IMR-90 (cell line): ENCODE measurements around the gene FHDC1. TPM values are rescaled to one million over a fixed set of nuclear protein-coding genes. Genes with fewer than 3 reads are reported as not detected.

Source experiments
- ATAC-seq: fragments of 200-7000 bp; cut with Tn5 transposase; 2 replicates; pipeline ENCODE4 v1.9.1; 2020; ENCODE audit warnings: low read depth, mild to moderate bottlenecking, moderate library complexity
- Bru-seq: library from RNA; stranded (reverse); fragments of 400-500 nt; gene quantifications from one replicate; lab custom pipeline; 2021; lab: Mats Ljungman, UMichigan
- BruChase-seq, 2 experiments: library from RNA; stranded (reverse); fragments of 400-500 nt; gene quantifications; one replicate each; lab custom pipeline; 2021; lab: Mats Ljungman, UMichigan
- BruUV-seq: library from RNA; stranded (reverse); fragments of 400-500 nt; replicated peaks from 2 replicates; lab custom pipeline; 2021; lab: Mats Ljungman, UMichigan
- CTCF ChIA-PET: fragments of 300-600 bp; formaldehyde crosslinking; extraction: SDS; loops from one replicate; lab custom pipeline; 2021; ENCODE audit warnings: antibody characterized with exemption; lab: Yijun Ruan, JAX
- POLR2A ChIA-PET: fragments of 300-600 bp; sonication (Branson Sonifier 250); formaldehyde crosslinking; loops from one replicate; lab custom pipeline; 2022; ENCODE audit warnings: antibody characterized with exemption; ENCODE audit not compliant: unreplicated experiment; lab: Charles Lee
- DNase-seq: peaks from one replicate; pipeline ENCODE4 v3.0.0; 2013
- H2AFZ ChIP-seq: replicated peaks from 2 replicates; pipeline ENCODE3; 2013; ENCODE audit warnings: low read length, mild to moderate bottlenecking; ENCODE audit not compliant: poor library complexity
- H2AK5ac ChIP-seq: 2 replicates; pipeline ENCODE4 v1.6.1; 2013; ENCODE audit warnings: low read depth, low read length, inconsistent platforms
- H2AK9ac ChIP-seq: replicated peaks from 2 replicates; pipeline ENCODE3; 2013; ENCODE audit warnings: mild to moderate bottlenecking, low read depth, low read length, moderate library complexity; ENCODE audit not compliant: poor library complexity
- H2BK120ac ChIP-seq: 2 replicates; pipeline ENCODE4 v1.6.1; 2013; ENCODE audit warnings: low read depth, low read length, inconsistent platforms
- H2BK15ac ChIP-seq: 3 replicates; pipeline ENCODE4 v1.6.1; 2013; ENCODE audit warnings: low read depth, low read length, inconsistent platforms
- H2BK20ac ChIP-seq: 2 replicates; pipeline ENCODE4 v1.6.1; 2013; ENCODE audit warnings: low read depth, mild to moderate bottlenecking, inconsistent platforms, low read length, moderate library complexity
- H2BK5ac ChIP-seq: 2 replicates; pipeline ENCODE4 v1.6.1; 2013; ENCODE audit warnings: mild to moderate bottlenecking, low read depth, low read length, inconsistent platforms; ENCODE audit not compliant: poor library complexity, severe bottlenecking
- H3K14ac ChIP-seq: replicated peaks from 2 replicates; pipeline ENCODE4 v1.6.1; 2013; ENCODE audit warnings: low read depth, low read length, inconsistent platforms
- H3K18ac ChIP-seq: 2 replicates; pipeline ENCODE4 v1.6.1; 2013; ENCODE audit warnings: low read depth, low read length, control low read depth
- H3K23ac ChIP-seq: 2 replicates; pipeline ENCODE4 v1.6.1; 2013; ENCODE audit warnings: low read depth, low read length, inconsistent platforms
- H3K27ac ChIP-seq: 2 replicates; pipeline ENCODE4 v1.5.1; 2013; ENCODE audit warnings: mild to moderate bottlenecking, control low read depth, low read length; ENCODE audit not compliant: insufficient read depth
- H3K27me3 ChIP-seq: 2 replicates; pipeline ENCODE4 v1.6.1; 2013; ENCODE audit warnings: low read length; ENCODE audit not compliant: control insufficient read depth, insufficient read depth
- H3K36me3 ChIP-seq: 2 replicates; pipeline ENCODE4 v1.6.1; 2013; ENCODE audit warnings: low read length, mixed read lengths; ENCODE audit not compliant: control insufficient read depth, insufficient read depth
- H3K4ac ChIP-seq: 2 replicates; pipeline ENCODE4 v1.6.1; 2013; ENCODE audit warnings: low read depth, low read length, inconsistent platforms
- H3K4me1 ChIP-seq: 2 replicates; pipeline ENCODE4 v1.6.1; 2013; ENCODE audit warnings: low read length, mixed read lengths; ENCODE audit not compliant: control insufficient read depth, insufficient read depth
- H3K4me2 ChIP-seq: 2 replicates; pipeline ENCODE4 v1.6.1; 2013; ENCODE audit warnings: low read depth, mild to moderate bottlenecking, control low read depth, low read length, moderate library complexity
- H3K4me3 ChIP-seq: 2 replicates; pipeline ENCODE4 v1.5.1; 2013; ENCODE audit warnings: low read depth, mild to moderate bottlenecking, control low read depth, low read length, moderate library complexity; ENCODE audit not compliant: insufficient read depth
- H3K56ac ChIP-seq: 2 replicates; pipeline ENCODE4 v1.6.1; 2013; ENCODE audit warnings: low read length, inconsistent platforms; ENCODE audit not compliant: insufficient read depth; ENCODE audit errors: extremely low read depth
- H3K79me1 ChIP-seq, 2 experiments: 2 replicates each; pipeline ENCODE4 v1.6.1; 2013; ENCODE audit warnings: low read length in 2 of 2, inconsistent platforms in 1 of 2, low read depth in 1 of 2
- H3K9ac ChIP-seq: 2 replicates; pipeline ENCODE4 v1.6.1; 2013; ENCODE audit warnings: low read depth, low read length, control low read depth
- H3K9me1 ChIP-seq: 2 replicates; pipeline ENCODE4 v1.6.1; 2013; ENCODE audit warnings: low read length, inconsistent platforms; ENCODE audit not compliant: insufficient read depth
- H3K9me3 ChIP-seq: 2 replicates; pipeline ENCODE4 v1.6.1; 2013; ENCODE audit warnings: low read length; ENCODE audit not compliant: control insufficient read depth, insufficient read depth
- H4K20me1 ChIP-seq: 2 replicates; pipeline ENCODE4 v1.6.1; 2013; ENCODE audit warnings: low read length, inconsistent platforms; ENCODE audit not compliant: insufficient read depth
- H4K5ac ChIP-seq: 2 replicates; pipeline ENCODE4 v1.6.1; 2013; ENCODE audit warnings: mild to moderate bottlenecking, low read depth, low read length, control low read depth
- H4K8ac ChIP-seq, 2 experiments: 2 replicates each; pipeline ENCODE4 v1.6.1; 2013; ENCODE audit warnings: low read depth in 2 of 2, low read length in 2 of 2, control low read depth in 1 of 2, inconsistent platforms in 1 of 2
- H4K91ac ChIP-seq: 2 replicates; pipeline ENCODE4 v1.6.1; 2013; ENCODE audit warnings: low read depth, low read length, inconsistent platforms; ENCODE audit not compliant: insufficient read depth
- MXI1 ChIP-seq: IDR thresholded peaks from 2 replicates; pipeline ENCODE4 v1.6.1; 2012; ENCODE audit warnings: low read depth, mild to moderate bottlenecking, low read length, moderate library complexity, borderline replicate concordance
- WGBS, 2 experiments: methylation state at CpG; one replicate each; pipeline versions ENCODE4 v1.1.5 to v1.1.7; 2013; ENCODE audit warnings: missing lambda C conversion rate in 2 of 2; ENCODE audit not compliant: insufficient read length in 1 of 2; ENCODE audit errors: extremely low coverage in 2 of 2; 5-methylcytosine and 5-hydroxymethylcytosine counted together
- dilution Hi-C: fragments of 300-500 bp; cut with HindIII; formaldehyde crosslinking; loops from one replicate; pipeline ENCODE4 v1.14.3; 2018; ENCODE audit warnings: low sequenced_read_pairs; ENCODE audit not compliant: unreplicated experiment
- in situ Hi-C: fragments of 300-500 bp; cut with MboI; formaldehyde crosslinking; loops from 3 replicates; pipeline ENCODE4 v1.14.3; 2019; ENCODE audit warnings: low sequenced_read_pairs, inconsistent platforms, mixed read lengths
- intact Hi-C: fragments of 100-400 bp; cut with micrococcal nuclease; formaldehyde crosslinking; loops from 2 replicates; pipeline ENCODE4 v1.10.0; 2022
- long read RNA-seq: library from polyadenylated mRNA; unstranded; transcript quantifications from one replicate; pipeline ENCODE4 v2.0.0, GENCODE V29; 2021; ENCODE audit not compliant: unreplicated experiment
- polyA plus RNA-seq, 3 experiments: library from polyadenylated mRNA; depleted of rRNA; stranded (reverse); fragments of >200 nt; gene quantifications; 2 replicates each; pipeline ENCODE4 v1.2.3, GENCODE V29; 2012; ENCODE audit warnings: low replicate concordance in 1 of 3
- total RNA-seq: library from RNA; depleted of rRNA; stranded (reverse); fragments of >200 nt; gene quantifications from 2 replicates; pipeline ENCODE4 v1.2.3, GENCODE V29; 2012; rRNA removed
- TF ChIP-seq, protein P1 (sequence below): fragments of 150-350 bp; IDR thresholded peaks from 2 replicates; pipeline ENCODE4 v1.6.1; 2016; ENCODE audit warnings: low read depth, mild to moderate bottlenecking, low read length, moderate library complexity, borderline replicate concordance
- TF ChIP-seq, protein P2 (sequence below): fragments of 150-350 bp; IDR thresholded peaks from 2 replicates; pipeline ENCODE4 v1.6.1; 2017; ENCODE audit warnings: mild to moderate bottlenecking, antibody characterized with exemption, low read length, low read depth
- TF ChIP-seq, protein P3 (sequence below): conservative IDR thresholded peaks from 2 replicates; pipeline ENCODE4 v1.5.1; 2012; ENCODE audit warnings: mild to moderate bottlenecking, low read depth, low read length, improper control_type of control experiment

The FHDC1 gene, protein sequence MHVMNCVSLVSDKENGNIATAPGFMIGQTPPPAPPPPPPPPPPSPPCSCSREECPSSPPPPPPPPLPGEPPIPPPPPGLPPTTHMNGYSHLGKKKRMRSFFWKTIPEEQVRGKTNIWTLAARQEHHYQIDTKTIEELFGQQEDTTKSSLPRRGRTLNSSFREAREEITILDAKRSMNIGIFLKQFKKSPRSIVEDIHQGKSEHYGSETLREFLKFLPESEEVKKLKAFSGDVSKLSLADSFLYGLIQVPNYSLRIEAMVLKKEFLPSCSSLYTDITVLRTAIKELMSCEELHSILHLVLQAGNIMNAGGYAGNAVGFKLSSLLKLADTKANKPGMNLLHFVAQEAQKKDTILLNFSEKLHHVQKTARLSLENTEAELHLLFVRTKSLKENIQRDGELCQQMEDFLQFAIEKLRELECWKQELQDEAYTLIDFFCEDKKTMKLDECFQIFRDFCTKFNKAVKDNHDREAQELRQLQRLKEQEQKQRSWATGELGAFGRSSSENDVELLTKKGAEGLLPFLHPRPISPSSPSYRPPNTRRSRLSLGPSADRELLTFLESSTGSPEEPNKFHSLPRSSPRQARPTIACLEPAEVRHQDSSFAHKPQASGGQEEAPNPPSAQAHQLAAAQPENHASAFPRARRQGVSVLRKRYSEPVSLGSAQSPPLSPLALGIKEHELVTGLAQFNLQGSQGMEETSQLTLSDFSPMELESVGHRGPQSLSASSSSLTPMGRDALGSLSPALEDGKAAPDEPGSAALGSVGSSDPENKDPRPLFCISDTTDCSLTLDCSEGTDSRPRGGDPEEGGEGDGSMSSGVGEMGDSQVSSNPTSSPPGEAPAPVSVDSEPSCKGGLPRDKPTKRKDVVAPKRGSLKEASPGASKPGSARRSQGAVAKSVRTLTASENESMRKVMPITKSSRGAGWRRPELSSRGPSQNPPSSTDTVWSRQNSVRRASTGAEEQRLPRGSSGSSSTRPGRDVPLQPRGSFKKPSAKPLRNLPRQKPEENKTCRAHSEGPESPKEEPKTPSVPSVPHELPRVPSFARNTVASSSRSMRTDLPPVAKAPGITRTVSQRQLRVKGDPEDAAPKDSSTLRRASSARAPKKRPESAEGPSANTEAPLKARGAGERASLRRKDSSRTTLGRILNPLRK
- total RNA-seq: under 0.01 TPM in 2 replicates
- polyA plus RNA-seq (2012; rRNA removed): 0.09 and 0.10 TPM in 2 replicates
- 0.03 and 0.05 TPM in 2 replicates for polyA plus RNA-seq (2012; cell fraction: cytosol; rRNA removed)
- polyA plus RNA-seq (2012; cell fraction: nucleus; rRNA removed; ENCODE audit: low replicate concordance): 0.21 and 0.32 TPM in 2 replicates
- Bru-seq, nascent RNA: percentile 26 among the genes with signal in this experiment
- percentile 30 among the genes with signal in this experiment for BruChase-seq, experiment 1, labeled RNA remaining after a 6-hour chase
- percentile 29 among the genes with signal in this experiment for BruChase-seq, experiment 2, labeled RNA remaining after a 2-hour chase
- long read RNA-seq: 0 reads

DNA sequence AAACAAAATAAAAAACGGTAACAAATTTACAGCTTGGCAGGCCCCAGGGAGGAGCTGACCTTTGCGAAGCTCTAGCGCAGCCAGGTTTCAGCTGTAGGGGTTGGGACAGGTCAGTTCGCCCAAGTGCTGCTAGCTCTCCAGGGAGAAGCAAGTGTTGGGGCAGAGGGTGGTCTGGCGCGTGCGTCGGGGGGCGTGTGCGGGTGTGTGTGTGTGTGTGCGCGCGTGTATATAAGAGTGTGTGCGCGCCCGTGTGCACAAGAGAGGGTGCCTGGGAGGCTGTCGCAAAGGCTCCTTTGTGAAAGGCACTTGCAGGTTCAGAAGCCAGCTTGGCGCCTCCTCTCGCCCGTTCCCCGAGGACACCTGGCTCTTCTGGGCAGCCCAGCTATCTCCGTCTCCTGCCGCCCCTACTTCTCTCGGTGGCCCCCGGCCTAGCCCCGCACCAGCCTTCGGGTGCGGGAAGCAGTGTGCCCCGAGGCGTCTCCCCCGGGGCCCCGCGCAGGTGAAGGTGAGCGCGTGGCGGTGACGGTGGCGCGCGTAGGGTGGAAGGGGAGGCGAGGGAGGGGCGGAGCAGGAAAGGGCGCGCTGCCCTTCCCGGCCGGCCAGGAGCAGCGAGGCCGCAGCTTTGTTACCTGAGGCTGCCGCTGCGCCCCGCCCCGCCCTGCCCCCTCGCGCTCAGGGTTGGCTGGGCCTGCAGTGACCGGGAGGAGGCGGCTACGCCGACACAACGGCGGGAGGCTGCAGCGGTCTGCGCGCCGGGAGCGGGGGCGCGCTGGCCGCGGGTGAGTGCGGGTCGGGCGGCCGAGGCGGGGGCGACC is at the start of gene FHDC1:
TSS of gene FHDC1 (plus strand) at position 693 of the 815 bp plus-strand sequence. CDS start 6,735 bp downstream, outside the sequence.
- Histone ChIP-seq H2BK15ac (no peak within 1 kb of the TSS), H2BK120ac (no peak within 1 kb of the TSS), H3K79me1 (no peaks in the 10 kb centered on the region), H4K20me1 (no peaks in the 10 kb centered on the region), H2BK20ac (no peak within 1 kb of the TSS), H2AK9ac (peak within 1 kb of the TSS; percentile 9), H3K4me3 (peak within 1 kb of the TSS; percentile 45), H3K18ac (no peak within 1 kb of the TSS), H3K9me3 (peaks cover 2% of the 10 kb centered on the region; the same call in 1 of the 2 replicates), H4K8ac (no peak within 1 kb of the TSS), H3K27ac (no peak within 1 kb of the TSS), H3K14ac (no peak within 1 kb of the TSS), H3K9me1 (no peaks in the 10 kb centered on the region), H3K27me3 (peaks cover 59% of the 10 kb centered on the region), H2BK5ac (no peak within 1 kb of the TSS), H3K56ac (no peak within 1 kb of the TSS), H3K9ac (no peak within 1 kb of the TSS), H4K91ac (no peak within 1 kb of the TSS), H3K23ac (peak within 1 kb of the TSS; percentile 15; the same call in 1 of the 2 replicates), H2AFZ (peak within 1 kb of the TSS; percentile 83), H3K4ac (no peak within 1 kb of the TSS), H4K5ac (no peak within 1 kb of the TSS), H3K4me2 (peak within 1 kb of the TSS; percentile 91), H2AK5ac (no peak within 1 kb of the TSS), H3K36me3 (no peaks in the 10 kb centered on the region), H3K4me1 (no peaks in the 10 kb centered on the region; the same call in 1 of the 2 replicates)
- BruUV-seq: no TSS peak
- no peak for DNase-seq
- in situ Hi-C loops: no loop called here
- CTCF ChIA-PET: no interaction called here
- dilution Hi-C loops: no loop called here
- peak; percentile 52 for ATAC-seq
- 7% methylated on average over 11 of the region's 75 CpGs; no CpG with 5 or more reads in 1 of the 2 experiments for WGBS, 2 experiments
- POLR2A ChIA-PET: no interaction called here
- intact Hi-C loops: loop anchor here (5.0 kb wide), 2 partner anchors 39 to 154 kb away; no protein-coding TSS in a partner anchor
- TF ChIP-seq, protein P1, sequence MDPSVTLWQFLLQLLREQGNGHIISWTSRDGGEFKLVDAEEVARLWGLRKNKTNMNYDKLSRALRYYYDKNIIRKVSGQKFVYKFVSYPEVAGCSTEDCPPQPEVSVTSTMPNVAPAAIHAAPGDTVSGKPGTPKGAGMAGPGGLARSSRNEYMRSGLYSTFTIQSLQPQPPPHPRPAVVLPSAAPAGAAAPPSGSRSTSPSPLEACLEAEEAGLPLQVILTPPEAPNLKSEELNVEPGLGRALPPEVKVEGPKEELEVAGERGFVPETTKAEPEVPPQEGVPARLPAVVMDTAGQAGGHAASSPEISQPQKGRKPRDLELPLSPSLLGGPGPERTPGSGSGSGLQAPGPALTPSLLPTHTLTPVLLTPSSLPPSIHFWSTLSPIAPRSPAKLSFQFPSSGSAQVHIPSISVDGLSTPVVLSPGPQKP: no peak
- no peak for TF ChIP-seq MXI1
- TF ChIP-seq, protein P2, sequence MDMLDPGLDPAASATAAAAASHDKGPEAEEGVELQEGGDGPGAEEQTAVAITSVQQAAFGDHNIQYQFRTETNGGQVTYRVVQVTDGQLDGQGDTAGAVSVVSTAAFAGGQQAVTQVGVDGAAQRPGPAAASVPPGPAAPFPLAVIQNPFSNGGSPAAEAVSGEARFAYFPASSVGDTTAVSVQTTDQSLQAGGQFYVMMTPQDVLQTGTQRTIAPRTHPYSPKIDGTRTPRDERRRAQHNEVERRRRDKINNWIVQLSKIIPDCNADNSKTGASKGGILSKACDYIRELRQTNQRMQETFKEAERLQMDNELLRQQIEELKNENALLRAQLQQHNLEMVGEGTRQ: no peak
- TF ChIP-seq, protein P3, sequence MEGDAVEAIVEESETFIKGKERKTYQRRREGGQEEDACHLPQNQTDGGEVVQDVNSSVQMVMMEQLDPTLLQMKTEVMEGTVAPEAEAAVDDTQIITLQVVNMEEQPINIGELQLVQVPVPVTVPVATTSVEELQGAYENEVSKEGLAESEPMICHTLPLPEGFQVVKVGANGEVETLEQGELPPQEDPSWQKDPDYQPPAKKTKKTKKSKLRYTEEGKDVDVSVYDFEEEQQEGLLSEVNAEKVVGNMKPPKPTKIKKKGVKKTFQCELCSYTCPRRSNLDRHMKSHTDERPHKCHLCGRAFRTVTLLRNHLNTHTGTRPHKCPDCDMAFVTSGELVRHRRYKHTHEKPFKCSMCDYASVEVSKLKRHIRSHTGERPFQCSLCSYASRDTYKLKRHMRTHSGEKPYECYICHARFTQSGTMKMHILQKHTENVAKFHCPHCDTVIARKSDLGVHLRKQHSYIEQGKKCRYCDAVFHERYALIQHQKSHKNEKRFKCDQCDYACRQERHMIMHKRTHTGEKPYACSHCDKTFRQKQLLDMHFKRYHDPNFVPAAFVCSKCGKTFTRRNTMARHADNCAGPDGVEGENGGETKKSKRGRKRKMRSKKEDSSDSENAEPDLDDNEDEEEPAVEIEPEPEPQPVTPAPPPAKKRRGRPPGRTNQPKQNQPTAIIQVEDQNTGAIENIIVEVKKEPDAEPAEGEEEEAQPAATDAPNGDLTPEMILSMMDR: no peak
